BLaER1 treated with 17β-estradiol and CSF1 and Interleukin-3, amounts not matched to agents 10 nM and 100 nM (cell line): ENCODE measurements around the gene DNLZ.

ENCODE experiments used
- H3K27ac ChIP-seq, 11 experiments: shearing (Covaris generic); formaldehyde crosslinking; 2 replicates each; pipeline ENCODE4 v1.8.1; 2022
- H3K27me3 ChIP-seq, 11 experiments: shearing (Covaris generic); formaldehyde crosslinking; 2 replicates each; pipeline ENCODE4 v1.8.1; 2022
- H3K36me3 ChIP-seq, 11 experiments: shearing (Covaris generic); formaldehyde crosslinking; 2 replicates each; pipeline ENCODE4 v1.8.1; 2022
- H3K4me1 ChIP-seq, 10 experiments: shearing (Covaris generic); formaldehyde crosslinking; 2 replicates each; pipeline ENCODE4 v1.8.1; 2022
- H3K4me2 ChIP-seq, 11 experiments: shearing (Covaris generic); formaldehyde crosslinking; 2 replicates each; pipeline ENCODE4 v1.8.1; 2022
- H3K4me3 ChIP-seq, 10 experiments: shearing (Covaris generic); formaldehyde crosslinking; 2 replicates each; pipeline ENCODE4 v1.8.1; 2022
- H3K9ac ChIP-seq, 11 experiments: shearing (Covaris generic); formaldehyde crosslinking; 2 replicates each; pipeline ENCODE4 v1.8.1; 2022
- H3K9me3 ChIP-seq, 11 experiments: shearing (Covaris generic); formaldehyde crosslinking; replicated peaks in 1 of 11; 2 replicates each; pipeline ENCODE4 v1.8.1; 2022
- H4K20me1 ChIP-seq, 11 experiments: shearing (Covaris generic); formaldehyde crosslinking; 2 replicates each; pipeline ENCODE4 v1.8.1; 2022
- Cebpa-rat ChIP-seq, 11 experiments: shearing (Covaris generic); IDR thresholded peaks; 2 replicates each; pipeline ENCODE4 v1.8.1; 2022

DNLZ gene

GRCh38 chr9:136339173-136339957 is 24.2 kb downstream of the DNLZ start:
- H3K36me3 ChIP-seq: peaks cover 16 to 81% (median 67%) of the 10 kb centered on the region in 11 experiments; a peak in 21 of 22 replicates
- peaks cover 0 to 99% (median 80%) of the 10 kb centered on the region in 11 experiments; a peak in 18 of 22 replicates for H4K20me1 ChIP-seq
- H3K4me2 ChIP-seq: peak overlapping the region; percentile 57 to 89 (median 82)
- peaks cover 28 to 73% (median 66%) of the 10 kb centered on the region in 10 experiments for H3K4me1 ChIP-seq
- H3K9ac ChIP-seq: peak overlapping the region in 7 of 11 experiments; percentile 18 to 60 (median 38); a peak in 5 of 22 replicates
- TF ChIP-seq Cebpa-rat (IDR thresholded peaks at IDR 0.05): no peak
- peak overlapping the region in 2 of 11 experiments; percentile 13 to 32; a peak in 1 of 22 replicates for H3K27ac ChIP-seq
- H3K27me3 ChIP-seq: no peaks in the 10 kb centered on the region
- no peaks in the 10 kb centered on the region for H3K9me3 ChIP-seq
- no peak overlapping the region; a peak in 1 of 20 replicates for H3K4me3 ChIP-seq

DNA sequence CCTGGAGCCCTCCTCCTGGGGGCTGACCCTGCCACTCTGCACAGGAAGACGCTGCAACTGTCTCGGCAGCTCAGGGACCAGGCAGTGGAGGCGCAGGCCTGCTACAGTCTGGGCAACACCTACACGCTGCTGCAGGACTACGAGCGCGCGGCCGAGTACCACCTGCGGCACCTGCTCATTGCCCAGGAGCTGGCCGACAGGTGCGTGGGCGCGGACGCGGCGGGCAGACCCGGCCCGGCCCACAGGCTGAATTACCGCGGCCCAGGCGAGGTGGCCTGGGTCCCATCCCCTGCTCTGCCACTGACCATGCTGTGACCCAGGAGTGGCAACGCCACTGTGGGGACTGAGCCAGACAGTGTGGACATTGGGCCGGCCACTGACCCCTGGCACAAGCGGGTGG is 25.0 kb downstream of the DNLZ start:
- Histone ChIP-seq H3K4me2 (peak overlapping the region in 8 of 11 experiments; percentile 42 to 84 (median 82); a peak in 14 of 22 replicates), H3K27ac (0 out of 22 replicates have a peak overlapping the region, but pooled peaks of 1 of the 11 experiments have one; percentile 22), H3K9ac (peak overlapping the region in 6 of 11 experiments; percentile 9 to 60 (median 38); a peak in 6 of 22 replicates), H3K4me1 (peaks cover 27 to 70% (median 64%) of the 10 kb centered on the region in 10 experiments), H3K4me3 (no peak overlapping the region), H4K20me1 (peaks cover 0 to 100% (median 85%) of the 10 kb centered on the region in 11 experiments; a peak in 18 of 22 replicates), H3K27me3 (no peaks in the 10 kb centered on the region), H3K36me3 (peaks cover 16 to 84% (median 72%) of the 10 kb centered on the region in 11 experiments; a peak in 21 of 22 replicates), H3K9me3 (no peaks in the 10 kb centered on the region)
- no peak for TF ChIP-seq Cebpa-rat (IDR thresholded peaks at IDR 0.05)

DNA sequence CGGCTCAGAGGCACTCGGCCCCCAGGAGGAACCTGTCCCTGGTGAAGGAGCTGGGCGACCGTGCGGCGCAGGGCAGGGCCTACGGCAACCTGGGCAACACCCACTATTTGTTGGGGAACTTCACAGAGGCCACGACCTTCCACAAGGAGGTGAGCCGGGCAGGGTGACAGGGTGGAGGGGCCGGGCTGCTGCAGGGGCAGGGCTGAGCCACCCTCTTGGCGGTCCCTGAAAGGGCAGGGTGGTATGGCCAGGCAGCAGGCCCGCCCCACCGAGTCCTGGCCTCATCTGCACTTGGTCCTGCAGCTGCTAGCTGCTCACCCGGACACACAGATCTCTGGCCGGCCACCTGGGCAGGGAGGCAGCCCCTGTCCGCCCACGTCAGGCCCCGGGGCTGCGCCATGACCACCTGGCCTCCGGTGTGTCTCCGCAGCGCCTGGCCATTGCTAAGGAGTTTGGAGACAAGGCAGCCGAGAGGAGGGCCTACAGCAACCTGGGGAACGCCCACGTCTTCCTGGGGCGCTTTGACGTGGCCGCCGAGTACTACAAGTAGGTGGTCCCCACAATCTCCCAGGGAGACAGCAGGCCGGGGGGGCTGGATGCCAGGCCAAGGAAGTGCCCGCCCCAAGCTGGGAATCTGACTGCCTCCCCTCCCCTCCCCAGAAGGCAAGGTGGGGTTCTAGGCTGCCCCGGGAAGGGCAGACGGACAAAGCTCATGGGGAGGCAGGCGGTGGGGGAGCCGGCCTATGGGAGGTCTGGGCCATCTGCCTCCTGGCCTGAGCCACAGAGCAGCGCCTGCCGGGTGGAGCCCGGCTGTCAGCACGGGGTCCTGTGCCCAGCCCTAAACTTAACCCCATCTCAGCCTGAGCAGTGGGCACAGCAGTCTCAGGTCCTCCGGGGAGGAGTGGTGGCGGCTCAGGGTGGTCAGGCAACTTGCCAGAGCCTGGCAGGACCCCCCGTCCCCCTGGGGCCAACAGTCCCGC is 25.8 kb downstream of the DNLZ start:
- Histone ChIP-seq H3K4me2 (peak overlapping the region in 8 of 11 experiments; percentile 29 to 84 (median 82); a peak in 13 of 22 replicates), H3K27me3 (no peaks in the 10 kb centered on the region), H3K9me3 (no peaks in the 10 kb centered on the region), H3K27ac (peak overlapping the region in 1 of 11 experiments; percentile 22; a peak in 1 of 22 replicates), H3K4me1 (peaks cover 20 to 70% (median 63%) of the 10 kb centered on the region in 10 experiments), H3K4me3 (no peak overlapping the region), H3K9ac (peak overlapping the region in 7 of 11 experiments; percentile 8 to 60 (median 42); a peak in 8 of 22 replicates), H3K36me3 (peaks cover 16 to 87% (median 73%) of the 10 kb centered on the region in 11 experiments; a peak in 21 of 22 replicates), H4K20me1 (peaks cover 0 to 100% (median 85%) of the 10 kb centered on the region in 11 experiments; a peak in 19 of 22 replicates)
- TF ChIP-seq Cebpa-rat (IDR thresholded peaks at IDR 0.05): no peak

DNA sequence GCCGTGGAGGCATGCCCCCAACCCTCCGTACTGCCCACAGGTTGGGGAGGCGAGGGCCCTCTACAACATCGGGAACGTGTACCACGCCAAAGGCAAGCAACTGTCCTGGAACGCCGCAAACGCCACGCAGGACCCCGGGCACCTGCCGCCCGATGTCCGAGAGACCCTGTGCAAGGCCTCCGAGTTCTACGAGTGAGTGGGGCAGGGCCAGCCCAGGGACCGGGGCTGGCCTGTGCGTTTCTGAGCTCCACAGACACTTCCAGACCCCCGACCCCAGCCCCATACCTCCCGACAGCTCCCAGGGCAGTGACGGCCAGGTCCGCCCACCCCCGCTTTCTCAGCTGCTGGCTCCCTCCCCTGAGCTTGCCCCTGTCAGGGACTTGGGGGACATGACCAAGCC is 26.7 kb downstream of the DNLZ start:
- no peak for TF ChIP-seq Cebpa-rat (IDR thresholded peaks at IDR 0.05)
- Histone ChIP-seq H3K4me3 (no peak overlapping the region), H3K36me3 (peaks cover 16 to 95% (median 80%) of the 10 kb centered on the region in 11 experiments; a peak in 21 of 22 replicates), H3K27ac (no peak overlapping the region), H3K4me2 (0 out of 22 replicates have a peak overlapping the region, but pooled peaks of 1 of the 11 experiments have one; percentile 83), H3K9ac (peak overlapping the region in 2 of 11 experiments; percentile 24 to 42; a peak in 1 of 22 replicates), H3K4me1 (peaks cover 13 to 70% (median 63%) of the 10 kb centered on the region in 10 experiments), H4K20me1 (peaks cover 0 to 100% (median 87%) of the 10 kb centered on the region in 11 experiments; a peak in 19 of 22 replicates), H3K9me3 (no peaks in the 10 kb centered on the region), H3K27me3 (no peaks in the 10 kb centered on the region)

DNA sequence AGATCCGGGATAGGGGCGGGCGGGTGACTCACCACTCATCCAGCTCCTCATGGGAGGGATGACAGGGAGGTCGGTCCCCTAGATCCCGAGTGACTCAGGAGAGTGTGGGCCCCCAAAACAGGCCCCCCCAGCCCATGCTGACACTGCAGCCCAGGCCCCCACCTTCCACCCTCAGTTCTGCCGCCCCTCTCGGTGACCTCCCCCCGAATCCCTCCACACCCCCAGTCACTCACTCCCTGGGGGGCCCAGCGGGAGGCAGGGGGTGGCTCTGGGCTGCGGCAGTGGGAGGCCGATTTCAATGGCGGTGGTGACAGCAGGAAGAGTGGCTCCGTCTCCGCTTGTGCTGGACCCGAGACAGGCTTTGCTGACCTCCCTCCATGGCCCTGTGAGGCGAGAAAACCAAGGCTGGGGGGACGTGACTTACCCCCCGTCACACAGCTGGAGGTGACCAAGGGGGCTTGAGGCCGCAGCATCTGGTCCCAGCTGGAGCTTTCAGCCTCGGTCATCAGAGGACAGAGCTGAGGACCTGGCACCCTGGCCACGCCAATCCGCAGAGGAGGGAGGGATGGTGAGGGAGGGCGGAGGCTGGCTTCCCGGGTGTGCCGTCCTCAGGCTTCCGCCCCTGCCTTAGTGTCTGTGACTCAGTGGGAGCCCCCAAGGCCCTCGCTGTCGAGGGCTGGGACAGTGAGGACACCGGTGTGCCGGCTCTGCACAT is 27.2 kb downstream of the DNLZ start:
- H3K9me3 ChIP-seq: no peaks in the 10 kb centered on the region
- no peaks in the 10 kb centered on the region for H3K27me3 ChIP-seq
- H3K4me2 ChIP-seq: no peak overlapping the region
- TF ChIP-seq Cebpa-rat (IDR thresholded peaks at IDR 0.05): no peak
- H3K36me3 ChIP-seq: peaks cover 16 to 98% (median 85%) of the 10 kb centered on the region in 11 experiments; a peak in 21 of 22 replicates
- H3K27ac ChIP-seq: no peak overlapping the region
- H3K4me1 ChIP-seq: peaks cover 11 to 70% (median 63%) of the 10 kb centered on the region in 10 experiments
- H4K20me1 ChIP-seq: peaks cover 0 to 100% (median 87%) of the 10 kb centered on the region in 11 experiments; a peak in 19 of 22 replicates
- no peak overlapping the region; a peak in 1 of 22 replicates for H3K9ac ChIP-seq
- H3K4me3 ChIP-seq: no peak overlapping the region

GRCh38 chr9:136335296-136336155 is 28.0 kb downstream of the DNLZ start:
- Histone ChIP-seq H3K27me3 (no peaks in the 10 kb centered on the region), H3K9me3 (no peaks in the 10 kb centered on the region), H3K4me1 (peaks cover 11 to 70% (median 63%) of the 10 kb centered on the region in 10 experiments), H3K36me3 (peaks cover 16 to 95% (median 83%) of the 10 kb centered on the region in 11 experiments; a peak in 21 of 22 replicates), H3K4me3 (no peak overlapping the region), H3K4me2 (no peak overlapping the region), H3K9ac (peak overlapping the region in 2 of 11 experiments; percentile 5 to 15; a peak in 1 of 22 replicates), H3K27ac (no peak overlapping the region), H4K20me1 (peaks cover 0 to 100% (median 88%) of the 10 kb centered on the region in 11 experiments; a peak in 20 of 22 replicates)
- no peak for TF ChIP-seq Cebpa-rat (IDR thresholded peaks at IDR 0.05)

GRCh38 chr9:136334541-136334940 is 29.0 kb downstream of the DNLZ start:
- Histone ChIP-seq H4K20me1 (peaks cover 0 to 100% (median 88%) of the 10 kb centered on the region in 11 experiments; a peak in 20 of 22 replicates), H3K9me3 (no peaks in the 10 kb centered on the region), H3K4me3 (no peak overlapping the region), H3K27me3 (no peaks in the 10 kb centered on the region), H3K4me1 (peaks cover 12 to 70% (median 63%) of the 10 kb centered on the region in 10 experiments), H3K36me3 (peaks cover 16 to 86% (median 74%) of the 10 kb centered on the region in 11 experiments; a peak in 21 of 22 replicates), H3K4me2 (no peak overlapping the region), H3K9ac (0 out of 22 replicates have a peak overlapping the region, but pooled peaks of 1 of the 11 experiments have one; percentile 5), H3K27ac (no peak overlapping the region)
- no peak for TF ChIP-seq Cebpa-rat (IDR thresholded peaks at IDR 0.05)
